OCI-LY1 (cell line): ENCODE measurements around the gene PATL1.

Source experiments
- EZH2 ChIP-seq: fragments of 200-600 bp; sonication (generic), shearing (Covaris generic); IDR thresholded peaks from 2 replicates; pipeline ENCODE4 v1.8.0; 2017; ENCODE audit warnings: borderline replicate concordance, mixed run types, mild to moderate bottlenecking, antibody characterized with exemption, low read length, moderate library complexity, mixed read lengths
- TF ChIP-seq, protein P1 (sequence below): fragments of 200-600 bp; sonication (generic), shearing (Covaris generic); IDR thresholded peaks from 2 replicates; pipeline ENCODE4 v1.5.1; 2017; ENCODE audit warnings: mild to moderate bottlenecking, antibody characterized with exemption, low read length, moderate library complexity, mixed read lengths

DNA sequence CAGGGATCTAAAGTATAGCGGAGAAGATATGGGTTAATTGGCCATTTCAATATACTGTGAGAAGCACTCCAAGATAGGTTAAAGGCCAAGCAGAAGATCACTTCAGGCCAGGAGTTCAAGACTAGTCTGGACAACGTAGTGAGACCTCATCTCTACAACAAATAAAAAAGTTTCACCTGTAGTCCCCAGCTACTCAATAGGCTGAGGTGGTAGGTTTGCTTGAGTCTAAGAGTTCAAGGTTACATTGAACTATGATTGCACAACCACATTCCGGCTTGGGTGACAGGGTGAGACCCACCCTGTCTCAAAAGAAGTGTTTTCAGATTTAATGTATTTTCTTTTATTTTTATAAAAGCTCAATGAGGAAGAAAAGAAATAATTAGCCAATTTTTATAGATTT is 25.4 kb downstream of the PATL1 start:
- TF ChIP-seq, protein P1, sequence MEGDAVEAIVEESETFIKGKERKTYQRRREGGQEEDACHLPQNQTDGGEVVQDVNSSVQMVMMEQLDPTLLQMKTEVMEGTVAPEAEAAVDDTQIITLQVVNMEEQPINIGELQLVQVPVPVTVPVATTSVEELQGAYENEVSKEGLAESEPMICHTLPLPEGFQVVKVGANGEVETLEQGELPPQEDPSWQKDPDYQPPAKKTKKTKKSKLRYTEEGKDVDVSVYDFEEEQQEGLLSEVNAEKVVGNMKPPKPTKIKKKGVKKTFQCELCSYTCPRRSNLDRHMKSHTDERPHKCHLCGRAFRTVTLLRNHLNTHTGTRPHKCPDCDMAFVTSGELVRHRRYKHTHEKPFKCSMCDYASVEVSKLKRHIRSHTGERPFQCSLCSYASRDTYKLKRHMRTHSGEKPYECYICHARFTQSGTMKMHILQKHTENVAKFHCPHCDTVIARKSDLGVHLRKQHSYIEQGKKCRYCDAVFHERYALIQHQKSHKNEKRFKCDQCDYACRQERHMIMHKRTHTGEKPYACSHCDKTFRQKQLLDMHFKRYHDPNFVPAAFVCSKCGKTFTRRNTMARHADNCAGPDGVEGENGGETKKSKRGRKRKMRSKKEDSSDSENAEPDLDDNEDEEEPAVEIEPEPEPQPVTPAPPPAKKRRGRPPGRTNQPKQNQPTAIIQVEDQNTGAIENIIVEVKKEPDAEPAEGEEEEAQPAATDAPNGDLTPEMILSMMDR = no peak
- no peak for TF ChIP-seq EZH2
